ENCODE data around the gene PDE9A. TPM values are rescaled to one million over a fixed set of nuclear protein-coding genes. Genes with fewer than 3 reads are reported as not detected.

PDE9A gene
- polyA plus RNA-seq (2013): 17.4 and 18.5 TPM in 2 replicates

- Histone ChIP-seq H2AFZ (ENCODE audit: insufficient read depth, low read length, poor library complexity) (peak within 1 kb of the TSS; percentile 87), H4K12ac (ENCODE audit: low read depth, low read length) (peak within 1 kb of the TSS; percentile 56), H3K4ac (ENCODE audit: low read depth, low read length) (peak within 1 kb of the TSS; percentile 74), H2AK5ac (ENCODE audit: low read length) (no peak within 1 kb of the TSS), H3K4me2 (ENCODE audit: low read length) (peak within 1 kb of the TSS; percentile 91), H3K4me1 (ENCODE audit: control insufficient read depth in 1 of 2, insufficient read depth in 2 of 2, low read length in 2 of 2) (peaks cover 6 to 10% of the 10 kb centered on the region in 2 experiments), H3K23ac (ENCODE audit: low read length) (no peak within 1 kb of the TSS), H2BK5ac (ENCODE audit: low read depth, low read length, poor library complexity) (peak within 1 kb of the TSS; percentile 45), H3K27ac (ENCODE audit: low read depth, low read length) (peak within 1 kb of the TSS; percentile 68), H3K36me3 (ENCODE audit: control insufficient read depth in 1 of 2, insufficient read depth in 2 of 2, low read length in 2 of 2) (no peaks in the 10 kb centered on the region), H2BK120ac (ENCODE audit: insufficient read depth, low read length, poor library complexity) (peak within 1 kb of the TSS; percentile 84), H2BK12ac (ENCODE audit: low read length) (peak within 1 kb of the TSS; percentile 55), H3K79me1 (ENCODE audit: low read length) (peaks cover 10% of the 10 kb centered on the region), H3K9me3 (ENCODE audit: insufficient read depth, low read depth, low read length) (peaks cover 6% of the 10 kb centered on the region), H3K4me3 (ENCODE audit: low read depth, low read length) (peak within 1 kb of the TSS; percentile 76), H3K79me2 (ENCODE audit: control insufficient read depth, insufficient read depth, low read length, poor library complexity) (peaks cover 2% of the 10 kb centered on the region), H3K14ac (ENCODE audit: low read length) (peak within 1 kb of the TSS; percentile 88), H3K18ac (ENCODE audit: low read length) (peak within 1 kb of the TSS; percentile 87), H4K8ac (ENCODE audit: low read depth, low read length) (peak within 1 kb of the TSS; percentile 71), H3K27me3 (ENCODE audit: insufficient read depth, low read length) (no peaks in the 10 kb centered on the region), H3K9ac (ENCODE audit: low read length) (peak within 1 kb of the TSS; percentile 54), H4K91ac (ENCODE audit: low read depth, low read length) (peak within 1 kb of the TSS; percentile 91)
- DNase-seq: no peak
- WGBS (ENCODE audit: extremely low coverage, insufficient coverage, insufficient read length): no CpG with 5 or more reads among the region's 91 CpGs
Observed at GRCh38 chr21:42653231-42654061, at the start of gene PDE9A. TSS of gene PDE9A (plus strand) at chr21:42653621. CDS start at chr21:42653815, 194 bp downstream.

- H3K36me3 ChIP-seq (ENCODE audit: control insufficient read depth in 1 of 2, insufficient read depth in 2 of 2, low read length in 2 of 2): no peaks in the 10 kb centered on the region
- no peak overlapping the region for H2AFZ ChIP-seq (ENCODE audit: insufficient read depth, low read length, poor library complexity)
Observed at GRCh38 chr21:42607102-42607501, 46.3 kb upstream of the PDE9A start.

GRCh38 chr21:42607525-42608102 is 45.8 kb upstream of the PDE9A start:
- H3K36me3 ChIP-seq (ENCODE audit: control insufficient read depth in 1 of 2, insufficient read depth in 2 of 2, low read length in 2 of 2): no peaks in the 10 kb centered on the region
- H3K14ac ChIP-seq (ENCODE audit: low read length): no peak overlapping the region
- no peak overlapping the region for H4K8ac ChIP-seq (ENCODE audit: low read depth, low read length)
- H4K12ac ChIP-seq (ENCODE audit: low read depth, low read length): no peak overlapping the region
- no peak overlapping the region for H2BK120ac ChIP-seq (ENCODE audit: insufficient read depth, low read length, poor library complexity)
- no peaks in the 10 kb centered on the region for H3K79me2 ChIP-seq (ENCODE audit: control insufficient read depth, insufficient read depth, low read length, poor library complexity)
- H3K27me3 ChIP-seq (ENCODE audit: insufficient read depth, low read length): no peaks in the 10 kb centered on the region
- no peak overlapping the region for H3K18ac ChIP-seq (ENCODE audit: low read length)
- peaks cover 11% of the 10 kb centered on the region for H3K9me3 ChIP-seq (ENCODE audit: insufficient read depth, low read depth, low read length)
- H2BK12ac ChIP-seq (ENCODE audit: low read length): no peak overlapping the region
- H3K4me1 ChIP-seq (ENCODE audit: control insufficient read depth in 1 of 2, insufficient read depth in 2 of 2, low read length in 2 of 2): no peaks in the 10 kb centered on the region
- H3K23ac ChIP-seq (ENCODE audit: low read length): no peak overlapping the region
- no peak overlapping the region for H2BK5ac ChIP-seq (ENCODE audit: low read depth, low read length, poor library complexity)
- H3K4me3 ChIP-seq (ENCODE audit: low read depth, low read length): no peak overlapping the region
- no peak overlapping the region for H3K27ac ChIP-seq (ENCODE audit: low read depth, low read length)
- H3K79me1 ChIP-seq (ENCODE audit: low read length): no peaks in the 10 kb centered on the region
- DNase-seq: peak in 1 of 2 donors; percentile 47
- no peak overlapping the region for H3K4me2 ChIP-seq (ENCODE audit: low read length)
- H2AK5ac ChIP-seq (ENCODE audit: low read length): no peak overlapping the region
- H3K9ac ChIP-seq (ENCODE audit: low read length): no peak overlapping the region
- H3K4ac ChIP-seq (ENCODE audit: low read depth, low read length): no peak overlapping the region
- H4K91ac ChIP-seq (ENCODE audit: low read depth, low read length): no peak overlapping the region
- no CpG with 5 or more reads among the region's 5 CpGs for WGBS (ENCODE audit: extremely low coverage, insufficient coverage, insufficient read length)
- H2AFZ ChIP-seq (ENCODE audit: insufficient read depth, low read length, poor library complexity): no peak overlapping the region

More at GRCh38 chr21:42607102-42607501, 46.3 kb upstream of the PDE9A start:
- WGBS (ENCODE audit: extremely low coverage, insufficient coverage, insufficient read length): no CpG with 5 or more reads among the region's 4 CpGs
- H3K4me3 ChIP-seq (ENCODE audit: low read depth, low read length): no peak overlapping the region
- H3K79me2 ChIP-seq (ENCODE audit: control insufficient read depth, insufficient read depth, low read length, poor library complexity): no peaks in the 10 kb centered on the region
- H4K12ac ChIP-seq (ENCODE audit: low read depth, low read length): no peak overlapping the region
- no peak overlapping the region for H2BK12ac ChIP-seq (ENCODE audit: low read length)
- no peaks in the 10 kb centered on the region for H3K4me1 ChIP-seq (ENCODE audit: control insufficient read depth in 1 of 2, insufficient read depth in 2 of 2, low read length in 2 of 2)
- no peak overlapping the region for H2AK5ac ChIP-seq (ENCODE audit: low read length)
- DNase-seq: no peak
- H2BK120ac ChIP-seq (ENCODE audit: insufficient read depth, low read length, poor library complexity): no peak overlapping the region
- H2BK5ac ChIP-seq (ENCODE audit: low read depth, low read length, poor library complexity): no peak overlapping the region
- no peak overlapping the region for H3K14ac ChIP-seq (ENCODE audit: low read length)
- peaks cover 11% of the 10 kb centered on the region for H3K9me3 ChIP-seq (ENCODE audit: insufficient read depth, low read depth, low read length)
- no peak overlapping the region for H3K4me2 ChIP-seq (ENCODE audit: low read length)
- no peaks in the 10 kb centered on the region for H3K79me1 ChIP-seq (ENCODE audit: low read length)
- no peak overlapping the region for H3K18ac ChIP-seq (ENCODE audit: low read length)
- no peak overlapping the region for H3K27ac ChIP-seq (ENCODE audit: low read depth, low read length)
- no peak overlapping the region for H3K9ac ChIP-seq (ENCODE audit: low read length)
- no peaks in the 10 kb centered on the region for H3K27me3 ChIP-seq (ENCODE audit: insufficient read depth, low read length)
- H4K91ac ChIP-seq (ENCODE audit: low read depth, low read length): no peak overlapping the region
- no peak overlapping the region for H3K23ac ChIP-seq (ENCODE audit: low read length)
- no peak overlapping the region for H3K4ac ChIP-seq (ENCODE audit: low read depth, low read length)
- no peak overlapping the region for H4K8ac ChIP-seq (ENCODE audit: low read depth, low read length)

- no peak overlapping the region for H3K4ac ChIP-seq (ENCODE audit: low read depth, low read length)
- no peak overlapping the region for H4K91ac ChIP-seq (ENCODE audit: low read depth, low read length)
- H2BK5ac ChIP-seq (ENCODE audit: low read depth, low read length, poor library complexity): no peak overlapping the region
- peaks cover 11% of the 10 kb centered on the region for H3K9me3 ChIP-seq (ENCODE audit: insufficient read depth, low read depth, low read length)
- H2BK12ac ChIP-seq (ENCODE audit: low read length): no peak overlapping the region
- no peaks in the 10 kb centered on the region for H3K4me1 ChIP-seq (ENCODE audit: control insufficient read depth in 1 of 2, insufficient read depth in 2 of 2, low read length in 2 of 2)
- no peak overlapping the region for H3K27ac ChIP-seq (ENCODE audit: low read depth, low read length)
- H3K79me2 ChIP-seq (ENCODE audit: control insufficient read depth, insufficient read depth, low read length, poor library complexity): no peaks in the 10 kb centered on the region
- H3K4me3 ChIP-seq (ENCODE audit: low read depth, low read length): no peak overlapping the region
- no peak overlapping the region for H4K12ac ChIP-seq (ENCODE audit: low read depth, low read length)
- no peak overlapping the region for H2BK120ac ChIP-seq (ENCODE audit: insufficient read depth, low read length, poor library complexity)
- H2AK5ac ChIP-seq (ENCODE audit: low read length): no peak overlapping the region
- no peak overlapping the region for H2AFZ ChIP-seq (ENCODE audit: insufficient read depth, low read length, poor library complexity)
- H3K36me3 ChIP-seq (ENCODE audit: control insufficient read depth in 1 of 2, insufficient read depth in 2 of 2, low read length in 2 of 2): no peaks in the 10 kb centered on the region
- no peak overlapping the region for H3K23ac ChIP-seq (ENCODE audit: low read length)
- no peak overlapping the region for H3K18ac ChIP-seq (ENCODE audit: low read length)
- DNase-seq: no peak
- no peak overlapping the region for H4K8ac ChIP-seq (ENCODE audit: low read depth, low read length)
- WGBS (ENCODE audit: extremely low coverage, insufficient coverage, insufficient read length): no CpG with 5 or more reads among the region's 4 CpGs
- no peaks in the 10 kb centered on the region for H3K27me3 ChIP-seq (ENCODE audit: insufficient read depth, low read length)
- no peaks in the 10 kb centered on the region for H3K79me1 ChIP-seq (ENCODE audit: low read length)
- no peak overlapping the region for H3K4me2 ChIP-seq (ENCODE audit: low read length)
- H3K9ac ChIP-seq (ENCODE audit: low read length): no peak overlapping the region
- H3K14ac ChIP-seq (ENCODE audit: low read length): no peak overlapping the region
Observed at GRCh38 chr21:42608446-42608845, 45.0 kb upstream of the PDE9A start.

Measured in trophoblast cell (in vitro differentiated cells and primary cell).